ENCODE measurements around the gene TPCN2.

TPCN2 gene

GRCh38 chr11:69171476-69172240, 122.9 kb downstream of the TPCN2 start:
- H3K4me3 ChIP-seq (ENCODE audit: low read length in 2 of 2): no peak overlapping the region
- H3K4me1 ChIP-seq (ENCODE audit: control insufficient read depth in 2 of 2, insufficient read depth in 2 of 2, low read length in 2 of 2): no peaks in the 10 kb centered on the region
- no peaks in the 10 kb centered on the region for H3K36me3 ChIP-seq (ENCODE audit: control insufficient read depth in 2 of 2, insufficient read depth in 2 of 2, low read length in 2 of 2)
- peaks cover 2% of the 10 kb centered on the region in 2 donors for H3K9me3 ChIP-seq (ENCODE audit: control insufficient read depth in 2 of 2, low read length in 2 of 2)
- no peak overlapping the region for H3K9ac ChIP-seq (ENCODE audit: low read depth in 1 of 2, low read length in 2 of 2)
- no peak overlapping the region for H3K27ac ChIP-seq (ENCODE audit: low read depth in 2 of 2, low read length in 2 of 2)
- H3K27me3 ChIP-seq (ENCODE audit: control insufficient read depth in 2 of 2, insufficient read depth in 2 of 2, low read length in 2 of 2): peaks cover 0 to 3% of the 10 kb centered on the region in 2 donors

- H3K27me3 ChIP-seq (ENCODE audit: control insufficient read depth in 2 of 2, insufficient read depth in 2 of 2, low read length in 2 of 2): peaks cover 0 to 3% of the 10 kb centered on the region in 2 donors
- peaks cover 2% of the 10 kb centered on the region in 2 donors for H3K9me3 ChIP-seq (ENCODE audit: control insufficient read depth in 2 of 2, low read length in 2 of 2)
- no peak overlapping the region for H3K27ac ChIP-seq (ENCODE audit: low read depth in 2 of 2, low read length in 2 of 2)
- no peaks in the 10 kb centered on the region for H3K4me1 ChIP-seq (ENCODE audit: control insufficient read depth in 2 of 2, insufficient read depth in 2 of 2, low read length in 2 of 2)
- H3K4me3 ChIP-seq (ENCODE audit: low read length in 2 of 2): no peak overlapping the region
- H3K9ac ChIP-seq (ENCODE audit: low read depth in 1 of 2, low read length in 2 of 2): no peak overlapping the region
- no peaks in the 10 kb centered on the region for H3K36me3 ChIP-seq (ENCODE audit: control insufficient read depth in 2 of 2, insufficient read depth in 2 of 2, low read length in 2 of 2)
These were observed 123.9 kb downstream of the TPCN2 start for GRCh38 chr11:69172674-69173073.

- peaks cover 0 to 3% of the 10 kb centered on the region in 2 donors for H3K27me3 ChIP-seq (ENCODE audit: control insufficient read depth in 2 of 2, insufficient read depth in 2 of 2, low read length in 2 of 2)
- H3K4me3 ChIP-seq (ENCODE audit: low read length in 2 of 2): no peak overlapping the region
- no peaks in the 10 kb centered on the region for H3K36me3 ChIP-seq (ENCODE audit: control insufficient read depth in 2 of 2, insufficient read depth in 2 of 2, low read length in 2 of 2)
- H3K4me1 ChIP-seq (ENCODE audit: control insufficient read depth in 2 of 2, insufficient read depth in 2 of 2, low read length in 2 of 2): no peaks in the 10 kb centered on the region
- no peak overlapping the region for H3K9ac ChIP-seq (ENCODE audit: low read depth in 1 of 2, low read length in 2 of 2)
- H3K9me3 ChIP-seq (ENCODE audit: control insufficient read depth in 2 of 2, low read length in 2 of 2): peaks cover 2% of the 10 kb centered on the region in 2 donors
- H3K27ac ChIP-seq (ENCODE audit: low read depth in 2 of 2, low read length in 2 of 2): no peak overlapping the region
These were observed 124.6 kb downstream of the TPCN2 start for GRCh38 chr11:69173331-69173730.

- Histone ChIP-seq H3K9ac (ENCODE audit: low read depth in 1 of 2, low read length in 2 of 2) (no peak overlapping the region), H3K27me3 (ENCODE audit: control insufficient read depth in 2 of 2, insufficient read depth in 2 of 2, low read length in 2 of 2) (peaks cover 0 to 3% of the 10 kb centered on the region in 2 donors)
These were observed 125.3 kb downstream of the TPCN2 start for GRCh38 chr11:69173925-69174581.

GRCh38 chr11:69174841-69175240, 126.1 kb downstream of the TPCN2 start:
- Histone ChIP-seq H3K27me3 (ENCODE audit: control insufficient read depth in 2 of 2, insufficient read depth in 2 of 2, low read length in 2 of 2) (peaks cover 0 to 3% of the 10 kb centered on the region in 2 donors), H3K9me3 (ENCODE audit: control insufficient read depth in 2 of 2, low read length in 2 of 2) (peaks cover 2% of the 10 kb centered on the region in 2 donors), H3K4me3 (ENCODE audit: low read length in 2 of 2) (no peak overlapping the region), H3K27ac (ENCODE audit: low read depth in 2 of 2, low read length in 2 of 2) (no peak overlapping the region), H3K36me3 (ENCODE audit: control insufficient read depth in 2 of 2, insufficient read depth in 2 of 2, low read length in 2 of 2) (no peaks in the 10 kb centered on the region), H3K4me1 (ENCODE audit: control insufficient read depth in 2 of 2, insufficient read depth in 2 of 2, low read length in 2 of 2) (no peaks in the 10 kb centered on the region), H3K9ac (ENCODE audit: low read depth in 1 of 2, low read length in 2 of 2) (no peak overlapping the region)

More at GRCh38 chr11:69173925-69174581, 125.3 kb downstream of the TPCN2 start:
- Histone ChIP-seq H3K36me3 (ENCODE audit: control insufficient read depth in 2 of 2, insufficient read depth in 2 of 2, low read length in 2 of 2) (no peaks in the 10 kb centered on the region), H3K9me3 (ENCODE audit: control insufficient read depth in 2 of 2, low read length in 2 of 2) (peaks cover 2% of the 10 kb centered on the region in 2 donors), H3K27ac (ENCODE audit: low read depth in 2 of 2, low read length in 2 of 2) (no peak overlapping the region), H3K4me3 (ENCODE audit: low read length in 2 of 2) (no peak overlapping the region), H3K4me1 (ENCODE audit: control insufficient read depth in 2 of 2, insufficient read depth in 2 of 2, low read length in 2 of 2) (no peaks in the 10 kb centered on the region)

- Histone ChIP-seq H3K36me3 (ENCODE audit: control insufficient read depth in 2 of 2, insufficient read depth in 2 of 2, low read length in 2 of 2) (no peaks in the 10 kb centered on the region), H3K9me3 (ENCODE audit: control insufficient read depth in 2 of 2, low read length in 2 of 2) (peaks cover 0 to 2% of the 10 kb centered on the region in 2 donors), H3K27ac (ENCODE audit: low read depth in 2 of 2, low read length in 2 of 2) (no peak overlapping the region)
These were observed 130.2 kb downstream of the TPCN2 start for GRCh38 chr11:69178819-69179482.

GRCh38 chr11:69180226-69180625, 131.5 kb downstream of the TPCN2 start:
- Histone ChIP-seq H3K4me1 (ENCODE audit: control insufficient read depth in 2 of 2, insufficient read depth in 2 of 2, low read length in 2 of 2) (peaks cover 4 to 7% of the 10 kb centered on the region in 2 donors), H3K36me3 (ENCODE audit: control insufficient read depth in 2 of 2, insufficient read depth in 2 of 2, low read length in 2 of 2) (no peaks in the 10 kb centered on the region)

More at GRCh38 chr11:69178819-69179482, 130.2 kb downstream of the TPCN2 start:
- peaks cover 3% of the 10 kb centered on the region in 2 donors for H3K27me3 ChIP-seq (ENCODE audit: control insufficient read depth in 2 of 2, insufficient read depth in 2 of 2, low read length in 2 of 2)
- H3K4me3 ChIP-seq (ENCODE audit: low read length in 2 of 2): no peak overlapping the region
- H3K4me1 ChIP-seq (ENCODE audit: control insufficient read depth in 2 of 2, insufficient read depth in 2 of 2, low read length in 2 of 2): peaks cover 4 to 7% of the 10 kb centered on the region in 2 donors
- H3K9ac ChIP-seq (ENCODE audit: low read depth in 1 of 2, low read length in 2 of 2): no peak overlapping the region

GRCh38 chr11:69180726-69181125, 132.0 kb downstream of the TPCN2 start:
- H3K9me3 ChIP-seq (ENCODE audit: control insufficient read depth in 2 of 2, low read length in 2 of 2): no peaks in the 10 kb centered on the region
- H3K36me3 ChIP-seq (ENCODE audit: control insufficient read depth in 2 of 2, insufficient read depth in 2 of 2, low read length in 2 of 2): no peaks in the 10 kb centered on the region
- H3K4me1 ChIP-seq (ENCODE audit: control insufficient read depth in 2 of 2, insufficient read depth in 2 of 2, low read length in 2 of 2): peaks cover 4 to 7% of the 10 kb centered on the region in 2 donors
- H3K9ac ChIP-seq (ENCODE audit: low read depth in 1 of 2, low read length in 2 of 2): no peak overlapping the region
- no peak overlapping the region for H3K27ac ChIP-seq (ENCODE audit: low read depth in 2 of 2, low read length in 2 of 2)
- peaks cover 0 to 3% of the 10 kb centered on the region in 2 donors for H3K27me3 ChIP-seq (ENCODE audit: control insufficient read depth in 2 of 2, insufficient read depth in 2 of 2, low read length in 2 of 2)
- H3K4me3 ChIP-seq (ENCODE audit: low read length in 2 of 2): no peak overlapping the region

More at GRCh38 chr11:69180226-69180625, 131.5 kb downstream of the TPCN2 start:
- Histone ChIP-seq H3K9me3 (ENCODE audit: control insufficient read depth in 2 of 2, low read length in 2 of 2) (peaks cover 0 to 2% of the 10 kb centered on the region in 2 donors), H3K27ac (ENCODE audit: low read depth in 2 of 2, low read length in 2 of 2) (no peak overlapping the region), H3K9ac (ENCODE audit: low read depth in 1 of 2, low read length in 2 of 2) (no peak overlapping the region), H3K27me3 (ENCODE audit: control insufficient read depth in 2 of 2, insufficient read depth in 2 of 2, low read length in 2 of 2) (peaks cover 0 to 3% of the 10 kb centered on the region in 2 donors), H3K4me3 (ENCODE audit: low read length in 2 of 2) (no peak overlapping the region)

DNA sequence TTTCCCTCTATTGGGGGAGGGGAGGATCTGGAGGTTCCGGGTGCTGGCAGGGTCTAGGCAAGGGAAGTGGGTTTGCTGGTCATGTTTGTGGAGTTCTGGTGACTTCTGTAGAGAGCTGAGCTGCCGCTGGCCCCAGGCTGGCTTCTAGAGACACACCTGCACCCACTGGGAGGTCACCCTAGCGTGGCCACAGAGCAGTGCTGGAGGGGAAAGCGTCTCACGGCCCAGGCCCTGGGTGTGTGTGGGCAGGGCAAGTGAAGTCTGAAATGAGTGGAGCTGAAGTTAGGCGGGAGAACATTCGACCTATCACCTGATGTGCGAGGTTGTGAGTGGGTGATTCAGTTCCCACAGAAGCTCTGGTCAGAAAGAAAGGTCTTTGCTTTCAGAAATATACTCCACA, 134.9 kb downstream of the TPCN2 start:
- Histone ChIP-seq H3K9ac (ENCODE audit: low read depth in 1 of 2, low read length in 2 of 2) (no peak overlapping the region), H3K4me1 (ENCODE audit: control insufficient read depth in 2 of 2, insufficient read depth in 2 of 2, low read length in 2 of 2) (peaks cover 4 to 7% of the 10 kb centered on the region in 2 donors), H3K9me3 (ENCODE audit: control insufficient read depth in 2 of 2, low read length in 2 of 2) (peaks cover 0 to 2% of the 10 kb centered on the region in 2 donors), H3K27ac (ENCODE audit: low read depth in 2 of 2, low read length in 2 of 2) (no peak overlapping the region), H3K36me3 (ENCODE audit: control insufficient read depth in 2 of 2, insufficient read depth in 2 of 2, low read length in 2 of 2) (no peaks in the 10 kb centered on the region), H3K4me3 (ENCODE audit: low read length in 2 of 2) (no peak overlapping the region), H3K27me3 (ENCODE audit: control insufficient read depth in 2 of 2, insufficient read depth in 2 of 2, low read length in 2 of 2) (peaks cover 0 to 3% of the 10 kb centered on the region in 2 donors)

Measured in mucosa of rectum (tissue), 2 donors.